ENCODE data around the gene CTCF. TPM values are rescaled to one million over a fixed set of nuclear protein-coding genes. Genes with fewer than 3 reads are reported as not detected.

Gene CTCF
- total and polyA plus RNA-seq, 2 donors (not counting 3 experiments of a cell fraction or from before 2014, with no cell fraction given), result 20.7 to 40.0 TPM

DNA sequence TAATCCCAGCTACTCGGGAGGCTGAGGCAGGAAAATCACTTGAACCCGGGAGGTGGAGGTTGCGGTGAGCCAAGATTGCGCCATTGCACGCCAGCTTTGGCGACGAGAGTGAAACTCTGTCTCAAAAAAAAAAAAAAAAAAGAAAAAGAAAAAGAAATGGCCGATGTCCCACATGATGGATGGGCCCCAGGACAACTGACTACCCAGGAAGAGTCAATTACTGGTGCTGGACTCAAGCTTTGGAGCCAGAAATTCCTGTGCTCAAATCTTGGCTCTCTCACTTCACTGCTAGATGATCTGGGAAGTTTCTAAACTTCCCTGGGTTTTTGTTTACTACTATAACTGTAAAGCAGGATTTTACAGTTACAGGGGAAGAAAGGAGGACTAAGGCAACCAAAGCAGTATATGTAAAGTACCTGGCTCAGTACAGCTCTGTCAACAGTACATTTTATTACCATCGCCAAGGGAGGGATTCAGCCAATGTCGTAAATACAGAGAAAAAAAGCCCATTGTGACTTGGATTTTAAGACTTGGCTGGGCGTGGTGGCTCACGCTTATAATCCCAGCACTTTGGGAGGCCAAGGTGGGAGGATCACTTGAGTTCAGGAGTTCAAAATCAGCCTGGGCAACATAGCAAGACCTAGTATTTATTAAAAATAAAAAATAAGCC, 116.2 kb downstream of the CTCF start:
- Histone ChIP-seq H3K9me1 (replicated peaks; ENCODE audit: control insufficient read depth, extremely low read depth, insufficient read depth, low read length) (no peaks in the 10 kb centered on the region), H3K27me3 (ENCODE audit: control insufficient read depth in 2 of 2, insufficient read depth in 2 of 2, low read length in 2 of 2) (no peaks in the 10 kb centered on the region), H2AFZ (ENCODE audit: low read depth, low read length) (no peak overlapping the region), H3K79me2 (ENCODE audit: control insufficient read depth, insufficient read depth, low read length) (no peaks in the 10 kb centered on the region), H4K20me1 (replicated peaks; ENCODE audit: control insufficient read depth, extremely low read depth, insufficient read depth, low read length) (no peaks in the 10 kb centered on the region), H3K36me3 (ENCODE audit: control insufficient read depth in 2 of 2, extremely low read depth in 1 of 2, insufficient read depth in 2 of 2, low read length in 2 of 2) (peaks cover 0 to 21% of the 10 kb centered on the region in 2 experiments), H3K4me2 (ENCODE audit: insufficient read depth, low read length) (no peak overlapping the region), H3K27ac (ENCODE audit: insufficient read depth, low read depth, low read length) (no peak overlapping the region), H3K9ac (replicated peaks; ENCODE audit: extremely low read depth, insufficient read depth, low read length) (no peak overlapping the region), H3K4me3 (replicated peaks in 1 of 3; ENCODE audit: insufficient read depth in 1 of 3, low read depth in 1 of 3, low read length in 3 of 3) (no peak overlapping the region), H3K4me1 (ENCODE audit: control insufficient read depth, extremely low read depth, insufficient read depth, low read length) (peaks cover 18% of the 10 kb centered on the region), H3K9me3 (replicated peaks; ENCODE audit: control insufficient read depth, insufficient read depth, low read length) (no peaks in the 10 kb centered on the region)
- FAIRE-seq (no peak), DNase-seq (ENCODE audit: low read depth, low spot score) (no peak)
- no TSS peak for BruUV-seq (replicated peaks)
- intact Hi-C loops (cut with micrococcal nuclease) (no loop called here), dilution Hi-C loops (cut with MboI; ENCODE audit: extremely low pct_ligation_motif_present, low sequenced_read_pairs) (loop anchor here (25.0 kb wide), 1 partner anchor 234 kb away; no protein-coding TSS in a partner anchor)
- CTCF ChIA-PET, result interaction anchor here (2.4 kb wide), 1 partner anchor 138 kb away, joined by 18 read pairs; no protein-coding TSS in a partner anchor
- TF ChIP-seq EZH2 (IDR thresholded peaks at IDR 0.05; ENCODE audit: borderline replicate concordance, low read depth, low read length, severe bottlenecking) (no peak), FOS (IDR thresholded peaks at IDR 0.05; ENCODE audit: borderline replicate concordance, insufficient read depth, low read length) (no peak), JUN (IDR thresholded peaks at IDR 0.05; ENCODE audit: borderline replicate concordance, insufficient read depth, insufficient read length, low read depth) (no peak), POLR2AphosphoS5 (IDR thresholded peaks at IDR 0.05; ENCODE audit: insufficient read depth, low read depth, low read length) (no peak), POLR2A (IDR thresholded peaks at IDR 0.05; ENCODE audit: low read depth, low read length) (no peak), MYC (IDR thresholded peaks at IDR 0.05; ENCODE audit: low read depth, low read length) (no peak), GATA2 (IDR thresholded peaks at IDR 0.05; ENCODE audit: insufficient read depth, insufficient read length, low read depth, low read length) (no peak)
- TF ChIP-seq, protein P1, sequence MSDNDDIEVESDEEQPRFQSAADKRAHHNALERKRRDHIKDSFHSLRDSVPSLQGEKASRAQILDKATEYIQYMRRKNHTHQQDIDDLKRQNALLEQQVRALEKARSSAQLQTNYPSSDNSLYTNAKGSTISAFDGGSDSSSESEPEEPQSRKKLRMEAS (IDR thresholded peaks at IDR 0.05; ENCODE audit: insufficient read depth, insufficient read length), result no peak
- TF ChIP-seq, protein P2, sequence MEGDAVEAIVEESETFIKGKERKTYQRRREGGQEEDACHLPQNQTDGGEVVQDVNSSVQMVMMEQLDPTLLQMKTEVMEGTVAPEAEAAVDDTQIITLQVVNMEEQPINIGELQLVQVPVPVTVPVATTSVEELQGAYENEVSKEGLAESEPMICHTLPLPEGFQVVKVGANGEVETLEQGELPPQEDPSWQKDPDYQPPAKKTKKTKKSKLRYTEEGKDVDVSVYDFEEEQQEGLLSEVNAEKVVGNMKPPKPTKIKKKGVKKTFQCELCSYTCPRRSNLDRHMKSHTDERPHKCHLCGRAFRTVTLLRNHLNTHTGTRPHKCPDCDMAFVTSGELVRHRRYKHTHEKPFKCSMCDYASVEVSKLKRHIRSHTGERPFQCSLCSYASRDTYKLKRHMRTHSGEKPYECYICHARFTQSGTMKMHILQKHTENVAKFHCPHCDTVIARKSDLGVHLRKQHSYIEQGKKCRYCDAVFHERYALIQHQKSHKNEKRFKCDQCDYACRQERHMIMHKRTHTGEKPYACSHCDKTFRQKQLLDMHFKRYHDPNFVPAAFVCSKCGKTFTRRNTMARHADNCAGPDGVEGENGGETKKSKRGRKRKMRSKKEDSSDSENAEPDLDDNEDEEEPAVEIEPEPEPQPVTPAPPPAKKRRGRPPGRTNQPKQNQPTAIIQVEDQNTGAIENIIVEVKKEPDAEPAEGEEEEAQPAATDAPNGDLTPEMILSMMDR (IDR thresholded peaks at IDR 0.05; ENCODE audit: extremely low read depth in 1 of 2, insufficient read depth in 1 of 2, low read depth in 1 of 2, low read length in 2 of 2), result no peak
- POLR2A ChIA-PET, result no interaction called here

Data from endothelial cell of umbilical vein (primary cell).